NCI-H2081 treated with DMSO at 0.1 percent for 48 hours (cell line): ENCODE measurements around the gene TYW3.

Source experiments
- DNase-seq: peaks from one replicate; lab custom pipeline; 2025; lab: John Stamatoyannopoulos, UW

The TYW3 gene, protein sequence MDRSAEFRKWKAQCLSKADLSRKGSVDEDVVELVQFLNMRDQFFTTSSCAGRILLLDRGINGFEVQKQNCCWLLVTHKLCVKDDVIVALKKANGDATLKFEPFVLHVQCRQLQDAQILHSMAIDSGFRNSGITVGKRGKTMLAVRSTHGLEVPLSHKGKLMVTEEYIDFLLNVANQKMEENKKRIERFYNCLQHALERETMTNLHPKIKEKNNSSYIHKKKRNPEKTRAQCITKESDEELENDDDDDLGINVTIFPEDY

DNA sequence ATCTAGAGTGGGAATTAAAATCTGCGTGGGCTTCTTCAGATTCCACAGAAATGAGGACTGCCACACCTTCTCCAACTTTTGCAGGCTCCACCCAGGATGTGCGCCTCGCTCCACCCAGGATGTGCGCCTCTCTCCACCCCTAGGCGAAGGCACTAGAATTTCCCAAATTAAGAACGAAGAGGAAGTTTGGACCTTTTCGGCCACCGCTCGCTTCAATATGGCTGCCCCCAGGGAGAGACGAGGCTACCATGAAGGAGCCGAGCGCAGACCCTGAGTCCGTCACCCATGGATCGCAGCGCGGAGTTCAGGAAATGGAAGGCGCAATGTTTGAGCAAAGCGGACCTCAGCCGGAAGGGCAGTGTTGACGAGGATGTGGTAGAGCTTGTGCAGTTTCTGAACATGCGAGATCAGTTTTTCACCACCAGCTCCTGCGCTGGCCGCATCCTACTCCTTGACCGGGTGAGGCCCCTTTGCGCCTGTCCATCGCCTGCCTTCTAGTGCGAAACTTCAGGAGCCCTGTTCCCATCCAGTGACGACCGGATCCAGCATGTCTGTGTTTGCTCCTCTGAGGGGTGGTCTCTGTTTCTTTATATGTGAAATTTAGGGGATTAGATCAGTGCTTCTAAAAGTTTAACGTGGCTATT, at the start of gene TYW3, which contains the start of gene CRYZ:
Gene TYW3 (plus strand): TSS at position 193 of the 644 bp plus-strand sequence. CDS start 93 bp downstream, at position 286.
Gene CRYZ (minus strand): TSS at position 91 of the 644 bp plus-strand sequence. CDS start 8,229 bp downstream, outside the sequence.
- DNase-seq = peak; percentile 71

DNA sequence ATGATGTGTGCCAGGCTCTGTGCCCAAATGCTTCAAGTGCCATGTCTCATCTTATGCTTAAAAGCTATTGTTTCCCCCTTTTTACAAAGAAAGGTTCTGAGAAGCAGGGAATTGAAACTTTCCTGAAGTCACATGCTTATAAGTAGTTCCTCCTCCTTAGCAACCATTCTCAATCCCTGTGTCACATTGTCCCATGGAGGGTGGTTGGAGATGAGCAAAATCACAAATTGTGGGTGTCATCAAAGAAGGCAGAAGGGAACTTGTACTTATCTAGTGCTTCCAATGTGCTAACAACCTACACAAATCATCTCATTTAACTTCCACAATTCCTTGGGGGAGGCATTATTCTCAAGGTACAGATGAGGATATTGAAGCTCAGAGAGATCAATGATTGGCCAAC, 49.3 kb upstream of the TYW3 start:
- DNase-seq = no peak

DNA sequence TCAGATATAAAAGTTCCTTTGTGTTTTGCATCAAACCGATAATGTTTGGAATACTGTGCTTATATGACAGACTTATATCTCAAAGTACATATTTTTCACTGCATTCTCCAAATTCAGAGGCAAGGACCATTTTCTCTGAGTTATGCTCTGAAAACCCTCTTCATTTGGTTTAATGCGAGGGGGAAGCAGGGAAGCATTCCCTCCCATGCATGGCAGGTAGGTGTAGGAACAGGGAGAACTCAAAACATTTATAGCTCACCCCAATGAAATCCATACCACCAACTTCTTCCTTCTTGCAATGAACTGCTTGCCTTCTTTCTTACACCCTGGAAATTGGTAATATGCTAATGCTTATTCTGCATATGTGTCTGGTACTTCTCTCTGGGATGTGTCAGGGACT, 48.7 kb upstream of the TYW3 start:
- no peak for DNase-seq

DNA sequence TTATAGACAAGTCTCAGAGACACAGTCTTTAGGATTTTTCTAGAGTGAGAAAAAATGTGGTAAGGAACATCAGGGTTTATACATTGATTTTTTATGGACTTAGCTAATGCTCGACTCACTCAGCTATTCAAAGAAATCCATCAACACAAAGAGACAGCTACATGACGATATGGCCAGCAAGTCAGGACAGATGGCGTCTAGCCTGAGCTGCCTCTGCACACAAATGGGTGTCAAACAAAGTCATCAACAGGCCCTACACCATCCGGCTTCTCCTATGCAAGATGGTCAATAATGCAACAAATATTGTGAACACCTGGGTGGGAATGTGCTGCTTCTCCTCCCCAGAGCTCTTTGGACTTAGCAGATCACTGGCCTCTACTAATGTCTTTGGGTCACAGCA, 46.0 kb upstream of the TYW3 start:
- no peak for DNase-seq

DNA sequence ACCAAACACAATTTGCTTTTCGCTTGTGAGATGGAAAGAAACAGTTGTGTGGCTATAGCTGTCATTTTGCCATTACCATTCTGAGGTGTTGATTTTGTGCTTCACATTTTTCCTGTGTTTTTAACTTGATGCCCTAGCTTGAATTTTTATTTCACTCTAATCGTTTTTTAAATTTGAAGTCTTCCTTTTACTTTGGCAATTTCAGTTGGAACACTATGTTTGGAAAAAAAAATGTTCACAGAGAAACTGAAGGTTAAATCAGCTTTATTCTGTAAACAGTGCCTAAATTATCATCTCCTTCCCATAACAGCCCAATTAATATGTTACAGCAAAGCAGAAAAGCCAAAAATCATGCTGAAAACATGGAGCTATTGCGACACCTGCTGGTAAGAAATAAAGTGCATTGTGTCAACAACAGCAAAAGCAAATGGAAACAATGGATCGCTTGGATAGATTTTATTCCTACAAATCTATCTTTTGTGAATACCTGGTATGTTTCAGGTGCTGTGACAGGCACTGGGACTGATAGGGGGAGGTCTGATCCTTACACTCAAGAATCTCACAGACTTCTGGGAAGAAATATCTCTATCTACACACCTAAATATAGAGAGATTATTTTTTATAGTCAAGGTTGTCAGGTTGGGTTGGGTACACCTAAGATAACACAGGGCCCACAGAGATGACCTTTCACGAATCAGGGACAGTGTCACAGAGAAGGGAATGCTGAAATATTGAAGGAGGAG, 43.2 kb upstream of the TYW3 start:
- peak; percentile 27 for DNase-seq

DNA sequence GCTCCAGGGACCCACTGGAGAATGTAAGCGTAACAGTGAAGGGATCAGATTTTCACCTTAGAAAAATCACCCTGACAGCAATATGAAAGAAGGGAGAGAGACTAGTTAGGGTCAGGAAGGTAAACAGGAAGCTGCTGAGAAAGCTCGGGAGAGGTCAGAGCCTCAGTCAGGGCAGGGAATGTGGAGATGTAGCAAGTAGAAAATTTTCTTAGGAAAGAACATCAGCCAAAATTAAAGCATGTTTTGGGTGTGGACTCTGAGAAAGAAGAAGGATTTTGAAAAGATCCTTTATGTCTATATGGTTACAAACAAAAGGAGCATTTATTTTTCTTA, 42.6 kb upstream of the TYW3 start:
- no peak for DNase-seq

DNA sequence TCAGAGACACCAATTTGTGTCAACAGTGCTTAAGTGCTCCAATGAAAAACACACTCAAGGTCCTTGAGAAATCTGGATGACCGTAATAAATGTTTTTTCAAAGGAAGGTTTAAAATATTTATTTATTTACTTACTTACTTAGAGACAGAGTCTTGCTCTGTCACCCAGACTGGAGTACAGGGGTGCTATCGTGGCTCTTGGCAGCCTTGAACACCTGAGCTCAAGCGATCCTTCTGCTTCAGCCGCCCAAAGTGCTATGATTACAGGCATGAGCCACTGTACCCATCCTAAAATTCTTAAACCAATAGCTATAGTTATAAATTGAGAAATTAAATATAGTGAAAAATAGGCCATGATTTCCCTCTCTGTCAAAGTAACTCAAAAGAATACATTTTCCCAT, 42.0 kb upstream of the TYW3 start:
- DNase-seq = no peak

DNA sequence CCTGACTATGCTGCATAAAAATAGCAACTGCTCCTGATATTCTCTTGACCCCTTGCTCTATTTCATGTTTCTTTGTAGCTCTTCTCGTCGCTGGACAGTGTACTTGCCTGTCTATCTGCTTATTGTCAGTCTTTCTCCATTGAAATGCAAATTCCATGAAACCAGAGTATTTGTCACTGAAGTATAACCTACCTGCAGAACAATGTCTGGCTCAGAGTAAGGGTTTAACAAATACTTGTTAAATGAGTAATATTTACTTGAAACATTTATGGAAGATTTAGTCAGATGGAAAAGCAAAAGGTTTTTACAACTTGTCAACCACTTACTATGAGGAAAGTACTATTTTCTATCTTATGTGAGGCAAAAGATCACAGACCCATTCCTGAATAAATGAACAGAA, 39.5 kb upstream of the TYW3 start:
- DNase-seq = no peak

DNA sequence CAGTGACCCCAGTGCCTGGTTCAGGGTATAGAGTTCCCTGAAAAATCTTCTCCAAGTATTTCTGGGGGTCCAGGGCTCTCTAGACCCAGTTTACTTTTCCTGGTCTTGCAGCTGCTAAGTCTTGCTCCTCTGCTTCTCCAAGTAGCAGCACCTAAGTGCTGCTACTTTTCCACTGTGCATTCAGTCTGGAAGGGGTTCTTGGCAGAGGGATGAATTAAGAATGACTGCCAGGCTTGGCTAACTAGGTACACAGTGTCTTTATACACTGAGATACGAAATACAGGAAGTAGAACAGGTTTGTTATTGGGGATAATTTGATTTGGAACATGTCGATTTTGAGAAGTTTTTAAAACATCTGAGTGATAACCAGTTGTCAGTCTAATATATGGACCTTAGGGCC, 35.1 kb upstream of the TYW3 start:
- DNase-seq = no peak

DNA sequence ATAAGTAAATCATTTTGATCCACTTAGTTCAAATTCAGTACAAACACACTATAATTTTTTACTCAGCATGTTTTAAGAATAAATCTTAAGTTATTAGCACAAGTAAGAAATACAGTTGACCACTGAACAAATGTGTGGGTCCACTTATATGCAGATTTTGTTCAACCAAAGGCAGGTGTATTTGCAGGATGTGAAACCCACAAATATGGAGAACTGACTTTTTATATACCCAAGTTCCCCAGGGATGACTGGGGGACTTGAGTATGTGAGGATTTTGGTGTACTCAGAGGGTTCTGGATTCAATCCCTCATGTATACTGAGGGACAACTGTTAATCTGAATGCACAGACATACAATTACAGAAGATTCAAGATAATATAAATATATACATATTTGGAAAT, 33.6 kb upstream of the TYW3 start:
- DNase-seq = no peak

DNA sequence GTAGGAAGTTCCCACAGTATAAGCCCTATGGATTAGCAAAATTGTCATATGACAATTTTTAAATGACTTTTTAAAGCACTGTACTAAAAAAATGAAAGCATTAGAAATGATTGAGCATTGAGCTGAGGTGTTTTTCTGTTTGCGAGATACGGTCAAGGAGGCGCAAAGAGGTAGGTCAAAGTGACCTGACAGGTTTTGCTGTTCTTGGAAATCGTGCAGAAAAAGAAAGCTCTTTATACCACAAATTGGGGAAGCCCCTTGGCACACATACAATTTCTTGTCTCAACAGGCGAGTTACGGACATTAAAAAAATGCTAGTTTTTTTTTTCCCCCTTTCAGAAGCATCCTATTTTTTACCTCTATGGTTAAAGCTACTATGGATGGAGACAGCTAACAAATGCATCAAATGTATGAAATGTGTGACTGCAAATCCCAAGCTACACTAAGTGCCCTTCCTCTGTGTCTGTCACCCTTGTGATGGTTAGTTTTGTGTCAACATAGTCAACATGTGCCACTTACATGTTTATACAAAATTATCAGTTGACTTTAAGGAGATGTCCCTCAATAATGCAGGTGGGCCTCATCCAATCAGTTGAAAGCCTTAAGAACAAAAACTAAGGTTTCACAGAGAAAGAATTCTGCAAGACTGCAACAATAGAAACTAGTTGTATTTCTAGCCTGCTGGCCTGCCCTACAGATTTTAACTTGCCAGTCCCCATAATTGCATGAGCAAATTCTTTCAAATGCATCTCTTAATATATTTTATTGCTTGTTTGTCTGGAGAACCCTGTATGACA, 29.4 kb upstream of the TYW3 start:
- no peak for DNase-seq

DNA sequence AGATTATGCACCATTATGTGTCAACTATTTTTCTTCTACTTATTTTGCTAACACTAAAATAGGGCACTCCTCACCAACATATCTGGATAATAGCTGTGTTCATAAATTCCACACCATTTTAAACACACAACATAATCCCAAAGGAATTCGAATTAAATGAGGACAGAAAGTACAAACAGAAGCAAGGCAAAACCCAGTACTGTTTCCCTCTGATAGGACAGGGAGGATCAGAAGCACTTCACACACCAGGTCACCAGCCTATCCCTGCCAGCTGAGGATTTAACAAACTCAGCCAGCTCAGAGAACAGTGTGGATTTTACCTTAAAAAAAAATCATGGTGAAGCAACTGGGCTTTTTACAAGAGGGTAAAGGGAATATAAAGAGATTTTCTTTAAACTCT, 20.1 kb upstream of the TYW3 start:
- no peak for DNase-seq

DNA sequence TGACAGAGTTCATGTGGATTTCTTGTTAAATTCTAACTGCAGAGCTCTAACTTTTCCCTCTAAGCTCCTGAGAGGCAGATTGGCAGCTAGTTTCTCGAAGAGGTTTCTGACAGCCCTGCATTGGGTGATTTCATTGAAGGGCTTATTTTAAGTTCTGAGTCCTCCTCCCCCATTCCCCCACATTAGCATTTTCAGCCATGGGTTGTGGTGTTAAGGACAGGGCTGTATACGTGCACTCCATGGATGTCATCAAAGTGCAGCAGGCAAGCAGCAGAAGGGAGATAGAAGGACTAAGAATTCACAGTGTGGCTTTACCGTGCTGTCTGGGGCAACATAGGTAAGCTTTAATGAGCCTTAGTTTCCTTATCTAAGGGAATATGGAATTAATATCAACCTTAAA, 19.1 kb upstream of the TYW3 start:
- DNase-seq = no peak

DNA sequence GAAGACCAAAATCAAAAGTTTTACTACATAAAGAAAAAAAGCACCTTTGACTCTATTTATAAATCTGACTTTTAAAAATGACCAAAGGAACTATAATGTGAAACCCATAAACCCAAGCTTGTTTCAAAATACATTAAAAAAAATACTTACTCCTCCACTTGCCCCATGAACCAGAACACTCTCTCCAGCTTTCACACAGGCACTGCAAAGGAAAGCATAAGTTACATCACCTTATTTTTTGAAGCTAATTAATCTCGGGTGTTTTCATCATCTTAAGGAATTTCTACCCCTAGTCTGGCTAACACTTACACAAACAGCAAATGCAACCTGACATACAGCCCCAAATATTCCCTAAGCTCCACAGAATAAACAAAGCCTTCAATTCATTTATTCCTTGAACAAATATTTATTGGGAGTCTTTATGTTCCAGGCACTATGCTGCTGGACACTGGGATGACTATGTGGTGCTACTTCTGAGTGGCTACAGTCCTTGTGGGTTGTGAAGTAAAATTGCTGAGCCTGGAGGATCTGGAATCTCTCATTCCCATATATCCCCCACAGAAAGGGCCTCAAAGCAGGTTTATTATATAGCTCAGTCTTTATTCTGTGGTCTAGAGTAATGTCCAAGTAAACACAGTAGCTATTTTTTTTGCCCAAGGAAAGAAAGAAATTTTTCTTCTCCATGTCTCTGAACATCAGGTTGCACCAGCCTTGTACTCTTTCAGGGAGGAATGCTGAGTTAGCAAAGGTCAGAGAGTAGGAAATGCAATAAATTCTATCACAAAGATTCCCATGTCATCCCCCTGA, 18.3 kb upstream of the TYW3 start:
- no peak for DNase-seq

DNA sequence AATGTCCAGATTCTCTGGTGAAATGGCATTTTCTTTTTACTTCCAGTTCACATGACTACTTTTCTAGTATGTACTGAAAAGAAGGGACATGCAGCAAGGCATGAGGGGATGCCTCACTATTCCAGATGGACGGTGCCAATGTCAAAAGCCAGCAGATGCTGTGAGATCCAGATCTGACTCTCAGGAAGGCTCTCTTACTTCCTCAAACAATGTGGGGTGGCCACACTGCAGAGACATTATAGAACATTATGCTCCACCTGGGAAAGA, 17.8 kb upstream of the TYW3 start:
- no peak for DNase-seq

DNA sequence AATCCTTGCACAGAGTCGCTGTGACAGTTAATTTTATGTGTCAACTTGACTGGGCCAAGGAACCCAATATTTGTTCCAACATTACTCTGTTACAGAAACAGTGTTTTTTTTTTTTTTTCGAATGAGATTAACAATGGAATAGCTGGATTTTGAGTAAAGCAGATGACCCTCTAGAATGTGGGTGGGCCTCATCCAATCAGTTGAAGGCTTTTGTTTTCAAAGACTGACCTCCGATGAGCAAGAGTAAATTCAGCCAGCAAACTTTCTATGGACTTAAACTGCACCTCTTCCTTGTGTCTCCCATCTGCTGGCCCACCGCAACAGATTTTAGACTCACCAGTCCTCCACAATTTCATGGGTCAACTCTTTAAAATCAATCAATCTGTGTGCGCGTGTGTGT, 17.1 kb upstream of the TYW3 start:
- DNase-seq = no peak

DNA sequence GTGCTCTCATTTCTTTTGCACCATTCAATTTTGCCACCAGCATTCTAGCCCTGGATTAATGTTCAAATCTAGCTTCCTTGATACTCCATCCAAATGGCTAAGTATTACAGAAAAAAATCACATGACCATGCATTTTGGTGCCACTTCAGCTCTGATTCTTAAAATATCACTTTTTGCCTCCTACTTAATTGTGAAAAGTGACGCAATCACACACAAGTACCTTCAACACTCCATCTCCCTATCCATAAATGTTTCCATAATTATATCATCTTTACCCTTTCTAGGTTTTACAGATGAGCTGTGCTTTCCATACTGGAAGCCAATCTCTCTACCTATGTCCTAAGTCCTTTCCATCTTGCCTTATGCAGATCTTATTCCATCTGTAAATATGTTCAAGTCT, 16.1 kb upstream of the TYW3 start:
- DNase-seq = no peak

DNA sequence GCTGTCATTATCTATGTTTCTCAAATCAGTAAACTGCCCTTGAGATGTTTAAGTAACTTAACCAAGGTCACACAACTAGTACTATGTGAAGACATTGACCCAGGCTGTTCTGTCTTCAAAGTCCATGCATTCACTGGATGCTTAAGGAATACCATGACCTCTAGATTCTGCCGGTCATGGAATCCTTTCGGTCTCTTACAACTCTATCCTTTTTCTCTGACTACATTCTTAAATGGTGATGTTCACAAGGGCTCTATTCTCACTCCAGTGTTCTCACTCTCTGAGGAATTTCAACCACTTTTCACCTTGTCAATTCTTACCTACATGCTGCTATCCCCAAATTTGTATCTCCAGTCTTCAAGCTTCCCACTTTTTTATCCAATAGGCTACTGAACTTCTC, 15.3 kb upstream of the TYW3 start:
- DNase-seq = no peak

DNA sequence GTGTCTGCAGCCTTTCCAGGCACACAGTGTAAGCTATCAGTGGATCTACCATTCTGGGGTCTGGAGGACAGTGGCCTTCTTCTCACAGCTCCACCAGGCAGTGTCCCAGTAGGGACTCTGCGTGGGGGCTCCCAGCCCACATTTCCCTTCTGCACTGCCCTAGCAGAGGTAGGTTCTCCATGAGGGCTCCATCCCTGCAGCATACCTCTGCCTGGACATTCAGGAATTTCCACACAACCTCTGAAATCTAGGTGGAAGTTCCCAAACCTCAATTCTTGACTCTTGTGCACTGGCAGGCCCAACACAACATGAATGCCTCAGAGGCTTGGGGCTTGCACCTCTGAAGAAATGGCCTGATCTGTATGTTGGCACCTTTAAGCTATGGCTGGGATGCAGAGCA, 6.9 kb upstream of the TYW3 start:
- no peak for DNase-seq

DNA sequence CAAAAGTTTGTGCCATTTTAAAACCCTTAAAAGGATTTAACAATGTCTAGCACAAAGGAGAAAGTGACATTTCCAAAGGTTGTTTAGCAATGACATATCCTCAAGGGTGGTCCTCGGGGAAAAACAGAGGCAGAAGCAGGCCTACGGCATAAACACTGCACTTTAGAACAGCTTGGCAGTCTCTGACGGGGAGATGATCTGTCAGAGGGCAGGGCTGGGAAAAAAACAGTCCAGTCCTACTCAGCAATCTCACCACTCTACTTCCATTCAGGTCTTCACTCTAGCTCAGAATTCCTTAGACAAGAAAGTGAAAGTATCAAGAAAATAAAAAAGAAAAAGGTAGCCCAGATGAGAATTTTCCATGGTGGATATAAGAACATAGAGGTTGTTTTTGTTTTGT, 4.2 kb upstream of the TYW3 start:
- no peak for DNase-seq

DNA sequence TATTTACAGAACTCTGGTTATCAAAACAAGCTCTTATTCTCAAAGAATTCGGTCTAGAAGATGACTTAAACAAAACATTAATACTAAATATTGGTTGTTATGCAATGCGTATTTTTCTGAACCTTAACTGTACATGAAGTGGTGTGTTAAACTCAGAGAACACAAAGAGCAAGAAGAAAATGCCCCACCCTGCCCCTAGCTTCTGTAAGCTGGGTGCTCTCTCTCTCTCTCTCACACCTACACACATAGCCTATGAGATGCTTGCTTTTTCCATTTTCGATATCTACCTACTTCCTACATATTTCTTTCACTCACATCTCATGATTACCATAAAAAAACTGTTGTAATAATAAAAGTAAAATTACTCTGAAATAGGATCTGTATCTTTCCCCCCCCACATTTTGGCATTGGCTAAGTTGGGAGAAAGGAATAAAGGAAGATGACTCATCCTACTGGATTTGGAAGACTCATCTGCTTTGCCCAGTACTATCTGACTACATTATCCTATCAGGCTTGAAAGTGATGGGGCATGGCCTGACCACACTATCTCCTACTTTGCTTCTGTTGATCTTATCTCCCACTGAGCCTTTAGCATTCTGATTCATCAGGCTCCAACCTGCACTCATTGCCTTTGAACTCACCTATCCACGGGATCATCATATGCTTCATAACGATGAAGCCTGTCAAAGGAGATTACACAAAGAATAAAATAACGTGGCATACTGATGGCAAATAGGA, 3.0 kb upstream of the TYW3 start:
- DNase-seq = no peak
